OCI-LY7 (cell line): Measurements from ENCODE around the gene FAM135A.

Source experiments
- CTCF ChIP-seq: fragments of 200-600 bp; sonication (generic); conservative IDR thresholded peaks from 2 replicates; pipeline ENCODE4 v1.5.1; 2014; ENCODE audit warnings: mild to moderate bottlenecking, antibody characterized with exemption, low read length, moderate library complexity, mixed read lengths
- EZH2phosphoT487 ChIP-seq: fragments of 200-600 bp; sonication (generic); IDR thresholded peaks from 2 replicates; pipeline ENCODE4 v1.6.1; 2018; ENCODE audit warnings: low read depth, borderline replicate concordance, mild to moderate bottlenecking, mixed run types, antibody characterized with exemption, low read length, moderate library complexity, mixed read lengths

GRCh38 chr6:70389261-70389660 is 24.0 kb upstream of the FAM135A start:
- no peak for TF ChIP-seq CTCF
- TF ChIP-seq EZH2phosphoT487 = no peak
